RWPE2 (cell line): ENCODE measurements around the gene JCAD.
A peak's percentile ranks its signal among the peaks of the same experiment; 100 is the strongest.

Experiments
- ATAC-seq: fragments of 200-7000 bp; cut with Tn5 transposase; 3 replicates; pipeline ENCODE4 v1.9.1; 2021; ENCODE audit warnings: low read depth
- DNase-seq: peaks from one replicate; pipeline ENCODE4 v3.0.0-alpha.2; 2020; ENCODE audit warnings: low spot score
- H3K27ac ChIP-seq: fragments of 450-650 bp; 2 replicates; pipeline ENCODE4 v1.5.1; 2017; ENCODE audit warnings: mild to moderate bottlenecking; ENCODE audit not compliant: poor library complexity, severe bottlenecking
- H3K27me3 ChIP-seq: fragments of 250-450 bp; sonication (Bioruptor Pico); 2 replicates; pipeline ENCODE4 v1.5.1; 2021; ENCODE audit warnings: mild to moderate bottlenecking, moderate library complexity; ENCODE audit not compliant: insufficient read depth, poor library complexity, severe bottlenecking
- H3K36me3 ChIP-seq: fragments of 250-450 bp; sonication (Bioruptor Pico); 2 replicates; pipeline ENCODE4 v1.5.1; 2020; ENCODE audit warnings: low read depth, mild to moderate bottlenecking, moderate library complexity
- H3K4me1 ChIP-seq: fragments of 250-450 bp; sonication (Bioruptor Pico); 2 replicates; pipeline ENCODE4 v1.5.1; 2021; ENCODE audit warnings: mild to moderate bottlenecking, moderate library complexity; ENCODE audit not compliant: insufficient read depth, poor library complexity, severe bottlenecking
- H3K4me3 ChIP-seq: fragments of 250-450 bp; sonication (Bioruptor Pico); 2 replicates; pipeline ENCODE4 v1.5.1; 2021; ENCODE audit warnings: mild to moderate bottlenecking, moderate library complexity; ENCODE audit not compliant: severe bottlenecking
- H3K9me3 ChIP-seq: fragments of 250-450 bp; sonication (Bioruptor Pico); 2 replicates; pipeline ENCODE4 v1.5.1; 2021; ENCODE audit warnings: mild to moderate bottlenecking, moderate library complexity; ENCODE audit not compliant: severe bottlenecking
- CTCF ChIP-seq: fragments of 450-650 bp; IDR thresholded peaks from one replicate; pipeline ENCODE4 v1.5.1; 2017; ENCODE audit warnings: mild to moderate bottlenecking, moderate library complexity; ENCODE audit not compliant: poor library complexity, severe bottlenecking

The JCAD gene

GRCh38 chr10:30052062-30052461 lies 7.3 kb downstream of the JCAD start:
- no peaks in the 10 kb centered on the region for H3K36me3 ChIP-seq
- no peak for DNase-seq
- no peak for TF ChIP-seq CTCF

GRCh38 chr10:30051220-30051619 lies 8.2 kb downstream of the JCAD start:
- no peak for DNase-seq
- Histone ChIP-seq H3K4me1 (peaks cover 5% of the 10 kb centered on the region), H3K27ac (no peak overlapping the region), H3K9me3 (no peaks in the 10 kb centered on the region), H3K36me3 (no peaks in the 10 kb centered on the region), H3K27me3 (no peaks in the 10 kb centered on the region), H3K4me3 (no peak overlapping the region)
- TF ChIP-seq CTCF: no peak
- no peak for ATAC-seq

More at GRCh38 chr10:30052062-30052461, 7.3 kb downstream of the JCAD start:
- ATAC-seq: peak; percentile 60; the same call in 2 of the 3 replicates
- no peak overlapping the region for H3K27ac ChIP-seq
- no peak overlapping the region for H3K4me3 ChIP-seq
- H3K4me1 ChIP-seq: peaks cover 5% of the 10 kb centered on the region
- no peaks in the 10 kb centered on the region for H3K27me3 ChIP-seq
- no peaks in the 10 kb centered on the region for H3K9me3 ChIP-seq

GRCh38 chr10:30050411-30050810 lies 9.0 kb downstream of the JCAD start:
- H3K4me1 ChIP-seq: peaks cover 3% of the 10 kb centered on the region
- no peaks in the 10 kb centered on the region for H3K9me3 ChIP-seq
- TF ChIP-seq CTCF: no peak
- ATAC-seq (no peak), DNase-seq (no peak)
- no peaks in the 10 kb centered on the region for H3K36me3 ChIP-seq
- H3K27ac ChIP-seq: no peak overlapping the region
- H3K27me3 ChIP-seq: no peaks in the 10 kb centered on the region
- H3K4me3 ChIP-seq: no peak overlapping the region

GRCh38 chr10:30048768-30049517 lies 10.4 kb downstream of the JCAD start:
- Histone ChIP-seq H3K36me3 (no peaks in the 10 kb centered on the region), H3K9me3 (no peaks in the 10 kb centered on the region), H3K27me3 (no peaks in the 10 kb centered on the region), H3K4me3 (no peak overlapping the region), H3K27ac (no peak overlapping the region), H3K4me1 (no peaks in the 10 kb centered on the region)
- TF ChIP-seq CTCF: no peak
- no peak for DNase-seq
- ATAC-seq: no peak

- no peak for ATAC-seq
- no peak overlapping the region for H3K4me3 ChIP-seq
- no peaks in the 10 kb centered on the region for H3K4me1 ChIP-seq
- H3K27ac ChIP-seq: no peak overlapping the region
- DNase-seq: no peak
- no peaks in the 10 kb centered on the region for H3K36me3 ChIP-seq
- H3K9me3 ChIP-seq: no peaks in the 10 kb centered on the region
- no peak for TF ChIP-seq CTCF
- no peaks in the 10 kb centered on the region for H3K27me3 ChIP-seq
These were observed 11.4 kb downstream of the JCAD start for GRCh38 chr10:30047924-30048531.
